GM21381 (cell line): ENCODE measurements around the gene MYO15A.
A peak's percentile ranks its signal among the peaks of the same experiment; 100 is the strongest.

ENCODE experiments used
- ATAC-seq: cut with Tn5 transposase; IDR thresholded peaks from one replicate; pipeline ENCODE4 v1.9.1; 2021; ENCODE audit warnings: mild to moderate bottlenecking, moderate library complexity; ENCODE audit not compliant: unreplicated experiment

The MYO15A gene

GRCh38 chr17:18108401-18109312 is at the start of gene MYO15A:
TSS of gene MYO15A (plus strand) at chr17:18108756. CDS start at chr17:18118801, 10,045 bp downstream.
- ATAC-seq = no peak

GRCh38 chr17:18059283-18059682 is 49.3 kb upstream of the MYO15A start:
- ATAC-seq = no peak

- ATAC-seq = no peak
These were observed 44.5 kb upstream of the MYO15A start for GRCh38 chr17:18064053-18064452.

- ATAC-seq = no peak
These were observed 43.0 kb upstream of the MYO15A start for GRCh38 chr17:18065546-18065945.

- no peak for ATAC-seq
These were observed 41.7 kb upstream of the MYO15A start for GRCh38 chr17:18066866-18067265.

- ATAC-seq = no peak
These were observed 39.5 kb upstream of the MYO15A start for GRCh38 chr17:18069101-18069500.

- ATAC-seq = no peak
These were observed 37.7 kb upstream of the MYO15A start for GRCh38 chr17:18070861-18071340.

GRCh38 chr17:18071751-18072150 is 36.8 kb upstream of the MYO15A start:
- no peak for ATAC-seq

- no peak for ATAC-seq
These were observed 33.8 kb upstream of the MYO15A start for GRCh38 chr17:18074566-18075272.

- ATAC-seq = no peak
These were observed 31.6 kb upstream of the MYO15A start for GRCh38 chr17:18076936-18077335.

GRCh38 chr17:18079543-18079942 is 29.0 kb upstream of the MYO15A start:
- ATAC-seq = no peak

GRCh38 chr17:18084256-18084655 is 24.3 kb upstream of the MYO15A start:
- no peak for ATAC-seq

GRCh38 chr17:18087610-18088491 is 20.7 kb upstream of the MYO15A start, which contains the start of gene DRG2:
TSS of gene DRG2 (plus strand) at chr17:18087948. CDS start at chr17:18088024, 76 bp downstream.
- peak; percentile 92 for ATAC-seq

GRCh38 chr17:18089613-18090012 is 18.9 kb upstream of the MYO15A start:
- ATAC-seq = no peak

- no peak for ATAC-seq
These were observed 14.7 kb upstream of the MYO15A start for GRCh38 chr17:18093616-18094408.

GRCh38 chr17:18094409-18094807 is 14.1 kb upstream of the MYO15A start:
- ATAC-seq = no peak

- no peak for ATAC-seq
These were observed 9.0 kb upstream of the MYO15A start for GRCh38 chr17:18099516-18099915.

- ATAC-seq = no peak
These were observed 7.9 kb upstream of the MYO15A start for GRCh38 chr17:18100616-18101015.

- no peak for ATAC-seq
These were observed 6.7 kb upstream of the MYO15A start for GRCh38 chr17:18101828-18102227.

- no peak for ATAC-seq
These were observed 5.9 kb upstream of the MYO15A start for GRCh38 chr17:18102640-18103039.
